ENCODE measurements around the gene SKP2.

Gene SKP2

GRCh38 chr5:36160617-36161016, 8.7 kb downstream of the SKP2 start:
- TF ChIP-seq, protein P1, sequence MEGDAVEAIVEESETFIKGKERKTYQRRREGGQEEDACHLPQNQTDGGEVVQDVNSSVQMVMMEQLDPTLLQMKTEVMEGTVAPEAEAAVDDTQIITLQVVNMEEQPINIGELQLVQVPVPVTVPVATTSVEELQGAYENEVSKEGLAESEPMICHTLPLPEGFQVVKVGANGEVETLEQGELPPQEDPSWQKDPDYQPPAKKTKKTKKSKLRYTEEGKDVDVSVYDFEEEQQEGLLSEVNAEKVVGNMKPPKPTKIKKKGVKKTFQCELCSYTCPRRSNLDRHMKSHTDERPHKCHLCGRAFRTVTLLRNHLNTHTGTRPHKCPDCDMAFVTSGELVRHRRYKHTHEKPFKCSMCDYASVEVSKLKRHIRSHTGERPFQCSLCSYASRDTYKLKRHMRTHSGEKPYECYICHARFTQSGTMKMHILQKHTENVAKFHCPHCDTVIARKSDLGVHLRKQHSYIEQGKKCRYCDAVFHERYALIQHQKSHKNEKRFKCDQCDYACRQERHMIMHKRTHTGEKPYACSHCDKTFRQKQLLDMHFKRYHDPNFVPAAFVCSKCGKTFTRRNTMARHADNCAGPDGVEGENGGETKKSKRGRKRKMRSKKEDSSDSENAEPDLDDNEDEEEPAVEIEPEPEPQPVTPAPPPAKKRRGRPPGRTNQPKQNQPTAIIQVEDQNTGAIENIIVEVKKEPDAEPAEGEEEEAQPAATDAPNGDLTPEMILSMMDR (conservative IDR thresholded peaks at IDR 0.05) = no peak
- no peak overlapping the region for H3K27ac ChIP-seq

DNA sequence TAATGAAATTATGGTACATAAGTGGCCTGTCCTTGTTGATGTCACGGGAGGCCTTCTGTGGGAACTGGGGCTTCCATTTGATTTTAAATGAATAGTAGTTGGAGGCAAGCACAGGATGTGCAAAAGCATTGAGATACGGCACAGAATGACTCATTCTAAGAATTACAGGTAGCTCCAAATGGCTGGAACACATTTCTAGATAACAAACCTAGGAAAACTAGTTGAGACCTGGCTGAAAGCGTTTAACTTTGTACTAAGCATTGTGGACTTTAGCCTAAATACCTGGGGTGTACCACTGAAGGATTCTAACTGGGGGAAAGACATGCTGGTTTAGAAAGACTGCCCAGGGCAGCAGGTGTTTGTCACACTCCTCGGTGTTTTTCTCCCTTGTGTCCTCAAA, 9.4 kb downstream of the SKP2 start:
- TF ChIP-seq, protein P1 (conservative IDR thresholded peaks at IDR 0.05) = no peak
- H3K27ac ChIP-seq = no peak overlapping the region

- TF ChIP-seq, protein P1 (conservative IDR thresholded peaks at IDR 0.05) = no peak
- no peak overlapping the region for H3K27ac ChIP-seq
These were observed 11.0 kb downstream of the SKP2 start for GRCh38 chr5:36162810-36163486.

DNA sequence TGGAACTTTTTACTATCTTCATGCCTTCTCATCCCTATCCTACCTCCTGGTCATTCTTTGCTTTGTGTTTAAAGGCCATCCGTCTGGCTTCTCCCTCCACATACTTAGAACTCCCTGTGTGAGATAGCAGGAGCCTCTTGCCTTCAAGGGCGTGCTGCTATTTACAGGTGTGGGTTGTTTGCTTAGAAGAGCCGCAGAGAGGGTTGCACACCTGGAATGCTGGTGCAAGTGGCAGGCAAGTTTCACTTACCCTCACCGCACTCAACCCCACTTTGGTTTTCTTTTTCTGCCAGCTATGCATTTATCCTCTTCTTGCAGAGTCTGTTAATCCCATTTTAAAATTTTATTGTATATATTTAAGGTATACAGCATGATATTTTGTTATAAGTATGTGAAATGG, 12.6 kb downstream of the SKP2 start:
- H3K27ac ChIP-seq = no peak overlapping the region
- TF ChIP-seq, protein P1 (conservative IDR thresholded peaks at IDR 0.05) = no peak

DNA sequence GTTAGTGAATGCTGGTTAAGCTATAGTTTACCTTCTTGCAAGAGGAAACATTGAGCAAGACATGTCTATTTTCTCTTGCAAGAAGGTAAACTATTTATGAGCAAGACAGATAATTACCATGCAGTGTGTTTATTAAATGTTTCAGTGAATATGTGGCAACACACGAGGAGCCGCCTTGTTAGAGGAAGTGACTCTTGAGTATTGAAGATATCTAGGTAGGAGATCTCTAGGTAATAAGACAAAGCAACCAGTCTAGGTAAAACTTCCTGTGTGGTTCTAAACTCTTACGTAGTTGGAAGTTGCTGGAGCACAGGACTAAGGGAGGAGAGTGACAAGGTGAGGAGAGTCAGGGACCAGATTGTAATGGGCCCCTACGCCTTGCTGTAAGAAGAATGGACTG, 16.8 kb downstream of the SKP2 start:
- H3K27ac ChIP-seq = no peak overlapping the region
- TF ChIP-seq, protein P1 (conservative IDR thresholded peaks at IDR 0.05) = no peak

GRCh38 chr5:36170832-36171424, 19.0 kb downstream of the SKP2 start:
- no peak overlapping the region for H3K27ac ChIP-seq
- TF ChIP-seq, protein P1 (conservative IDR thresholded peaks at IDR 0.05) = no peak

DNA sequence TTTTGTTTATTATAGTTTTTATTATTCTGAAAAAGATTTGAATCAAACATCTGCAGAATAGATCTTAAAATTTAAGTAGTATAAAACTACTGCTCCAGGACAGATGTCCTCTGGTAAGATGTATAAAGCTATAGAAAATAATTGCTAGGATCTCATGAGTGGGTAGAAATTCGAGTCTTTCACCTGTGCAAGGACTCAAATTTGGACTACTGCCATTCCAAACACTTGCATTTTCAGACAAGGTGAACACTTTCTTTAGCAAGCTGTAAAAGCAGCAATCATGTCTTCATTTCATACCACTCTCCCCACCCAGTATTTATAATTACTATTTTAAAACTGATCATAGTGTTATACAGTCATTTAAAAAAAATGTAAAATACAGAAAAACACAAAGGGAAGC, 20.7 kb downstream of the SKP2 start:
- TF ChIP-seq, protein P1 (conservative IDR thresholded peaks at IDR 0.05) = no peak

More for the DNA sequence above, 20.7 kb downstream of the SKP2 start:
- H3K27ac ChIP-seq = peak overlapping the region; percentile 15
